IMR-90 (cell line): ENCODE data around the gene PLA2G4C. TPM values are rescaled to one million over a fixed set of nuclear protein-coding genes. Genes with fewer than 3 reads are reported as not detected.

Experiments used
- ATAC-seq: fragments of 200-7000 bp; cut with Tn5 transposase; 2 replicates; pipeline ENCODE4 v1.9.1; 2020; ENCODE audit warnings: low read depth, mild to moderate bottlenecking, moderate library complexity
- Bru-seq: library from RNA; stranded (reverse); fragments of 400-500 nt; gene quantifications from one replicate; lab custom pipeline; 2021; lab: Mats Ljungman, UMichigan
- BruChase-seq, 2 experiments: library from RNA; stranded (reverse); fragments of 400-500 nt; gene quantifications; one replicate each; lab custom pipeline; 2021; lab: Mats Ljungman, UMichigan
- BruUV-seq: library from RNA; stranded (reverse); fragments of 400-500 nt; replicated peaks from 2 replicates; lab custom pipeline; 2021; lab: Mats Ljungman, UMichigan
- CTCF ChIA-PET: fragments of 300-600 bp; formaldehyde crosslinking; extraction: SDS; loops from one replicate; lab custom pipeline; 2021; ENCODE audit warnings: antibody characterized with exemption; lab: Yijun Ruan, JAX
- POLR2A ChIA-PET: fragments of 300-600 bp; sonication (Branson Sonifier 250); formaldehyde crosslinking; loops from one replicate; lab custom pipeline; 2022; ENCODE audit warnings: antibody characterized with exemption; ENCODE audit not compliant: unreplicated experiment; lab: Charles Lee
- DNase-seq: peaks from one replicate; pipeline ENCODE4 v3.0.0; 2013
- H2AFZ ChIP-seq: replicated peaks from 2 replicates; pipeline ENCODE3; 2013; ENCODE audit warnings: low read length, mild to moderate bottlenecking; ENCODE audit not compliant: poor library complexity
- H2AK5ac ChIP-seq: 2 replicates; pipeline ENCODE4 v1.6.1; 2013; ENCODE audit warnings: low read depth, low read length, inconsistent platforms
- H2AK9ac ChIP-seq: replicated peaks from 2 replicates; pipeline ENCODE3; 2013; ENCODE audit warnings: mild to moderate bottlenecking, low read depth, low read length, moderate library complexity; ENCODE audit not compliant: poor library complexity
- H2BK120ac ChIP-seq: 2 replicates; pipeline ENCODE4 v1.6.1; 2013; ENCODE audit warnings: low read depth, low read length, inconsistent platforms
- H2BK15ac ChIP-seq: 3 replicates; pipeline ENCODE4 v1.6.1; 2013; ENCODE audit warnings: low read depth, low read length, inconsistent platforms
- H2BK20ac ChIP-seq: 2 replicates; pipeline ENCODE4 v1.6.1; 2013; ENCODE audit warnings: low read depth, mild to moderate bottlenecking, inconsistent platforms, low read length, moderate library complexity
- H2BK5ac ChIP-seq: 2 replicates; pipeline ENCODE4 v1.6.1; 2013; ENCODE audit warnings: mild to moderate bottlenecking, low read depth, low read length, inconsistent platforms; ENCODE audit not compliant: poor library complexity, severe bottlenecking
- H3K14ac ChIP-seq: replicated peaks from 2 replicates; pipeline ENCODE4 v1.6.1; 2013; ENCODE audit warnings: low read depth, low read length, inconsistent platforms
- H3K18ac ChIP-seq: 2 replicates; pipeline ENCODE4 v1.6.1; 2013; ENCODE audit warnings: low read depth, low read length, control low read depth
- H3K23ac ChIP-seq: 2 replicates; pipeline ENCODE4 v1.6.1; 2013; ENCODE audit warnings: low read depth, low read length, inconsistent platforms
- H3K27ac ChIP-seq: 2 replicates; pipeline ENCODE4 v1.5.1; 2013; ENCODE audit warnings: mild to moderate bottlenecking, control low read depth, low read length; ENCODE audit not compliant: insufficient read depth
- H3K27me3 ChIP-seq: 2 replicates; pipeline ENCODE4 v1.6.1; 2013; ENCODE audit warnings: low read length; ENCODE audit not compliant: control insufficient read depth, insufficient read depth
- H3K36me3 ChIP-seq: 2 replicates; pipeline ENCODE4 v1.6.1; 2013; ENCODE audit warnings: low read length, mixed read lengths; ENCODE audit not compliant: control insufficient read depth, insufficient read depth
- H3K4ac ChIP-seq: 2 replicates; pipeline ENCODE4 v1.6.1; 2013; ENCODE audit warnings: low read depth, low read length, inconsistent platforms
- H3K4me1 ChIP-seq: 2 replicates; pipeline ENCODE4 v1.6.1; 2013; ENCODE audit warnings: low read length, mixed read lengths; ENCODE audit not compliant: control insufficient read depth, insufficient read depth
- H3K4me2 ChIP-seq: 2 replicates; pipeline ENCODE4 v1.6.1; 2013; ENCODE audit warnings: low read depth, mild to moderate bottlenecking, control low read depth, low read length, moderate library complexity
- H3K4me3 ChIP-seq: 2 replicates; pipeline ENCODE4 v1.5.1; 2013; ENCODE audit warnings: low read depth, mild to moderate bottlenecking, control low read depth, low read length, moderate library complexity; ENCODE audit not compliant: insufficient read depth
- H3K56ac ChIP-seq: 2 replicates; pipeline ENCODE4 v1.6.1; 2013; ENCODE audit warnings: low read length, inconsistent platforms; ENCODE audit not compliant: insufficient read depth; ENCODE audit errors: extremely low read depth
- H3K79me1 ChIP-seq, 2 experiments: 2 replicates each; pipeline ENCODE4 v1.6.1; 2013; ENCODE audit warnings: low read length in 2 of 2, inconsistent platforms in 1 of 2, low read depth in 1 of 2
- H3K9ac ChIP-seq: 2 replicates; pipeline ENCODE4 v1.6.1; 2013; ENCODE audit warnings: low read depth, low read length, control low read depth
- H3K9me1 ChIP-seq: 2 replicates; pipeline ENCODE4 v1.6.1; 2013; ENCODE audit warnings: low read length, inconsistent platforms; ENCODE audit not compliant: insufficient read depth
- H3K9me3 ChIP-seq: 2 replicates; pipeline ENCODE4 v1.6.1; 2013; ENCODE audit warnings: low read length; ENCODE audit not compliant: control insufficient read depth, insufficient read depth
- H4K20me1 ChIP-seq: 2 replicates; pipeline ENCODE4 v1.6.1; 2013; ENCODE audit warnings: low read length, inconsistent platforms; ENCODE audit not compliant: insufficient read depth
- H4K5ac ChIP-seq: 2 replicates; pipeline ENCODE4 v1.6.1; 2013; ENCODE audit warnings: mild to moderate bottlenecking, low read depth, low read length, control low read depth
- H4K8ac ChIP-seq, 2 experiments: 2 replicates each; pipeline ENCODE4 v1.6.1; 2013; ENCODE audit warnings: low read depth in 2 of 2, low read length in 2 of 2, control low read depth in 1 of 2, inconsistent platforms in 1 of 2
- H4K91ac ChIP-seq: 2 replicates; pipeline ENCODE4 v1.6.1; 2013; ENCODE audit warnings: low read depth, low read length, inconsistent platforms; ENCODE audit not compliant: insufficient read depth
- BHLHE40 ChIP-seq: fragments of 150-350 bp; IDR thresholded peaks from 2 replicates; pipeline ENCODE4 v1.6.1; 2016; ENCODE audit warnings: mild to moderate bottlenecking, low read depth, low read length
- NFE2L2 ChIP-seq: fragments of 150-350 bp; IDR thresholded peaks from 2 replicates; pipeline ENCODE4 v1.6.1; 2016; ENCODE audit warnings: low read depth, mild to moderate bottlenecking, low read length
- POLR2A ChIP-seq: IDR thresholded peaks from 2 replicates; pipeline ENCODE4 v1.6.1; 2012; ENCODE audit warnings: mild to moderate bottlenecking, low read depth, low read length
- USF2 ChIP-seq: fragments of 150-350 bp; IDR thresholded peaks from 2 replicates; pipeline ENCODE4 v1.6.1; 2017; ENCODE audit warnings: mild to moderate bottlenecking, antibody characterized with exemption, low read length, low read depth
- WGBS, 2 experiments: methylation state at CpG; one replicate each; pipeline versions ENCODE4 v1.1.5 to v1.1.7; 2013; ENCODE audit warnings: missing lambda C conversion rate in 2 of 2; ENCODE audit not compliant: insufficient read length in 1 of 2; ENCODE audit errors: extremely low coverage in 2 of 2; 5-methylcytosine and 5-hydroxymethylcytosine counted together
- dilution Hi-C: fragments of 300-500 bp; cut with HindIII; formaldehyde crosslinking; loops from one replicate; pipeline ENCODE4 v1.14.3; 2018; ENCODE audit warnings: low sequenced_read_pairs; ENCODE audit not compliant: unreplicated experiment
- in situ Hi-C: fragments of 300-500 bp; cut with MboI; formaldehyde crosslinking; loops from 3 replicates; pipeline ENCODE4 v1.14.3; 2019; ENCODE audit warnings: low sequenced_read_pairs, inconsistent platforms, mixed read lengths
- intact Hi-C: fragments of 100-400 bp; cut with micrococcal nuclease; formaldehyde crosslinking; loops from 2 replicates; pipeline ENCODE4 v1.10.0; 2022
- long read RNA-seq: library from polyadenylated mRNA; unstranded; transcript quantifications from one replicate; pipeline ENCODE4 v2.0.0, GENCODE V29; 2021; ENCODE audit not compliant: unreplicated experiment
- polyA plus RNA-seq, 3 experiments: library from polyadenylated mRNA; depleted of rRNA; stranded (reverse); fragments of >200 nt; gene quantifications; 2 replicates each; pipeline ENCODE4 v1.2.3, GENCODE V29; 2012; ENCODE audit warnings: low replicate concordance in 1 of 3
- total RNA-seq: library from RNA; depleted of rRNA; stranded (reverse); fragments of >200 nt; gene quantifications from 2 replicates; pipeline ENCODE4 v1.2.3, GENCODE V29; 2012; rRNA removed

PLA2G4C gene
- total RNA-seq = 4.3 and 5.0 TPM in 2 replicates
- 5.7 and 6.5 TPM in 2 replicates for polyA plus RNA-seq (2012; rRNA removed)
- polyA plus RNA-seq (2012; cell fraction: cytosol; rRNA removed) = 4.2 and 6.1 TPM in 2 replicates
- polyA plus RNA-seq (2012; cell fraction: nucleus; rRNA removed; ENCODE audit: low replicate concordance) = 15.0 and 23.0 TPM in 2 replicates
- Bru-seq, nascent RNA = percentile 43 among the genes with signal in this experiment
- percentile 59 among the genes with signal in this experiment for BruChase-seq, experiment 1, labeled RNA remaining after a 6-hour chase
- BruChase-seq, experiment 2, labeled RNA remaining after a 2-hour chase = percentile 50 among the genes with signal in this experiment
- long read RNA-seq, partial matches to known transcripts = 1 of 6 reads
- long read RNA-seq, other reads (novel, unspliced or antisense) = 3 of 6 reads

DNA sequence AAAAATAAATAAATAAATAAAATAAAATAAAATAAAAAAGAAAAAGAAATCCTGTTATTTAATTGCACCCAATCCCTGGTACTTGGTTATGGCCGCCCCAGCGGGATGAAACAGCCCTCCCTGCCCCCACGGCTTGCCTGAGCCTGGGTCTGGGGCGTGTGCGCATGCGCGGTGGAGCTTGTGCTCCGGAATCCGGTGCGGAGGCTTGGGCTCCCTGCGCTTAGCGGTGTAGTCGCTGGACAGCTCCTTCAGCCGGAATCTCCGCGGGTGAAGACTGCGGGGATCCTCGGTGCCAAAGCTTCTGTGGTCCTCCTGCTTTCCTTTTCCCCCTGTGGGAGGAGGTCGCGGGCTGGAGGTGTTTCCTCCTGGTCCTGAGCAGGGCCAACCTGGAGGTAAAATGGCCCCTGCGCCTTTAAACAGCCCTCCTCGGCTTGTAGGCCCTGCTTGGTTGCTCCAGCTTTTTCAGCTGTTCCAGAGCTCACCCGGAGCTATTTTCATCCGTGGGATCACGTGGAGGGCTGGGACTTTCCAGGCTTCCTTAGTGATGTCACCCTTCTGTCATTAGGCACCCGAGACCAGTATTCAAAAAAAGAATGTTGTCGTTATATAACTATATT lies at the start of gene PLA2G4C:
PLA2G4C (minus strand) TSS at position 468 of the 617 bp plus-strand sequence. CDS start 4,288 bp downstream, outside the sequence.
- Histone ChIP-seq H3K14ac (peak within 1 kb of the TSS; percentile 98), H3K27ac (peak within 1 kb of the TSS; percentile 91), H3K27me3 (no peaks in the 10 kb centered on the region), H3K4me1 (no peaks in the 10 kb centered on the region; the same call in 1 of the 2 replicates), H2AK9ac (peak within 1 kb of the TSS; percentile 90), H3K56ac (peak within 1 kb of the TSS; percentile 83; the same call in 1 of the 2 replicates), H2BK20ac (peak within 1 kb of the TSS; percentile 41), H2AFZ (peak within 1 kb of the TSS; percentile 99), H2BK5ac (peak within 1 kb of the TSS; percentile 96), H2BK15ac (peak within 1 kb of the TSS; percentile 87; the same call in 1 of the 3 replicates), H3K79me1 (peaks cover 0 to 5% of the 10 kb centered on the region in 2 experiments; a peak in 1 of 4 replicates), H3K36me3 (peaks cover 1% of the 10 kb centered on the region; the same call in 1 of the 2 replicates), H3K4ac (peak within 1 kb of the TSS; percentile 93), H3K4me3 (peak within 1 kb of the TSS; percentile 57), H3K9me1 (peaks cover 15% of the 10 kb centered on the region), H4K20me1 (0 out of 2 replicates have a peak, but pooled peaks cover 4% of the 10 kb centered on the region), H3K9me3 (no peaks in the 10 kb centered on the region), H3K23ac (peak within 1 kb of the TSS; percentile 89), H4K91ac (peak within 1 kb of the TSS; percentile 98), H4K8ac (peak within 1 kb of the TSS; percentile 77 to 89), H3K9ac (peak within 1 kb of the TSS; percentile 79), H3K18ac (peak within 1 kb of the TSS; percentile 71), H2BK120ac (peak within 1 kb of the TSS; percentile 90), H2AK5ac (peak within 1 kb of the TSS; percentile 67; the same call in 1 of the 2 replicates), H3K4me2 (peak within 1 kb of the TSS; percentile 93), H4K5ac (peak within 1 kb of the TSS; percentile 51)
- intact Hi-C loops = loop anchor here (2.0 kb wide), 1 partner anchor 14 kb away; no protein-coding TSS in a partner anchor
- ATAC-seq (peak; percentile 86), DNase-seq (peak; percentile 95)
- CTCF ChIA-PET = interaction anchor here (0.6 to 1.7 kb wide), 5 partner anchors 9 to 147 kb away, joined by 3 to 8 read pairs (median 5); no protein-coding TSS in a partner anchor
- BruUV-seq = no TSS peak
- TF ChIP-seq POLR2A (peak; percentile 78; the same call in 1 of the 2 replicates), USF2 (peak; percentile 97), NFE2L2 (no peak), BHLHE40 (peak; percentile 79)
- 0% methylated on average over 1 of the region's 27 CpGs; no CpG with 5 or more reads in 1 of the 2 experiments for WGBS, 2 experiments
- in situ Hi-C loops = no loop called here
- POLR2A ChIA-PET = interaction anchor here (1.0 kb wide), 1 partner anchor 46 kb away, joined by 3 read pairs; no protein-coding TSS in a partner anchor
- dilution Hi-C loops = no loop called here
